KMS-11 (cell line): ENCODE measurements around the gene AJAP1.

Source experiments
- H2AFZ ChIP-seq: fragments of 200-600 bp; sonication (generic); 2 replicates; pipeline ENCODE4 v1.6.1; 2016; ENCODE audit warnings: antibody characterized with exemption, mixed run types, low read depth
- H3K27ac ChIP-seq: fragments of 200-600 bp; sonication (generic); 2 replicates; pipeline ENCODE4 v1.6.1; 2016; ENCODE audit warnings: mild to moderate bottlenecking, mixed run types
- H3K27me3 ChIP-seq: fragments of 200-600 bp; sonication (generic); 2 replicates; pipeline ENCODE4 v1.6.1; 2017; ENCODE audit warnings: mild to moderate bottlenecking, low read depth, mixed run types, moderate library complexity; ENCODE audit not compliant: insufficient read depth
- H3K36me3 ChIP-seq: fragments of 200-600 bp; sonication (generic); 2 replicates; pipeline ENCODE4 v1.6.1; 2017; ENCODE audit warnings: mild to moderate bottlenecking, mixed run types; ENCODE audit not compliant: insufficient read depth
- H3K4me1 ChIP-seq: fragments of 200-600 bp; sonication (generic); 2 replicates; pipeline ENCODE4 v1.6.1; 2016; ENCODE audit warnings: mild to moderate bottlenecking, low read depth, mixed run types; ENCODE audit not compliant: poor library complexity, severe bottlenecking
- H3K4me2 ChIP-seq: fragments of 200-600 bp; sonication (generic); 2 replicates; pipeline ENCODE4 v1.7.0; 2016; ENCODE audit warnings: mild to moderate bottlenecking, mixed run types
- H3K4me3 ChIP-seq: fragments of 200-600 bp; sonication (generic); IDR thresholded peaks from 2 replicates; pipeline ENCODE4 v1.6.1; 2017; ENCODE audit warnings: low read depth, low read length, mixed read lengths; ENCODE audit not compliant: insufficient read depth
- H3K79me2 ChIP-seq: fragments of 200-600 bp; sonication (generic); 2 replicates; pipeline ENCODE4 v1.6.1; 2016; ENCODE audit warnings: low read depth, mixed run types; ENCODE audit not compliant: insufficient read depth
- H3K9ac ChIP-seq: fragments of 200-600 bp; sonication (generic); 2 replicates; pipeline ENCODE4 v1.6.1; 2016; ENCODE audit warnings: mild to moderate bottlenecking, mixed run types
- H4K20me1 ChIP-seq: fragments of 200-600 bp; sonication (generic); 2 replicates; pipeline ENCODE4 v1.6.1; 2016; ENCODE audit warnings: mild to moderate bottlenecking, mixed run types; ENCODE audit not compliant: insufficient read depth
- CTCF ChIP-seq: fragments of 200-600 bp; sonication (generic); conservative IDR thresholded peaks from 2 replicates; pipeline ENCODE4 v1.6.1; 2017; ENCODE audit warnings: low read depth, mild to moderate bottlenecking, antibody characterized with exemption, low read length, moderate library complexity, mixed read lengths

The AJAP1 gene

GRCh38 chr1:4627353-4627752, 27.1 kb upstream of the AJAP1 start:
- Histone ChIP-seq H3K4me3 (no peak overlapping the region), H3K4me2 (no peak overlapping the region), H4K20me1 (no peaks in the 10 kb centered on the region), H3K79me2 (no peaks in the 10 kb centered on the region), H3K4me1 (no peaks in the 10 kb centered on the region), H3K36me3 (no peaks in the 10 kb centered on the region), H2AFZ (no peak overlapping the region), H3K27me3 (no peaks in the 10 kb centered on the region; the same call in 1 of the 2 replicates), H3K9ac (no peak overlapping the region), H3K27ac (no peak overlapping the region)
- TF ChIP-seq CTCF = no peak

- H3K4me2 ChIP-seq = no peak overlapping the region
- no peaks in the 10 kb centered on the region for H4K20me1 ChIP-seq
- H2AFZ ChIP-seq = no peak overlapping the region
- H3K36me3 ChIP-seq = no peaks in the 10 kb centered on the region
- H3K4me1 ChIP-seq = no peaks in the 10 kb centered on the region
- no peak overlapping the region for H3K27ac ChIP-seq
- H3K4me3 ChIP-seq = no peak overlapping the region
- no peaks in the 10 kb centered on the region; the same call in 1 of the 2 replicates for H3K27me3 ChIP-seq
- H3K9ac ChIP-seq = no peak overlapping the region
- no peaks in the 10 kb centered on the region for H3K79me2 ChIP-seq
- TF ChIP-seq CTCF = no peak
Observed at GRCh38 chr1:4628992-4629391, 25.4 kb upstream of the AJAP1 start.

- no peak overlapping the region for H3K27ac ChIP-seq
- no peaks in the 10 kb centered on the region for H4K20me1 ChIP-seq
- peaks cover 4% of the 10 kb centered on the region; the same call in 1 of the 2 replicates for H3K27me3 ChIP-seq
- H3K9ac ChIP-seq = no peak overlapping the region
- H3K4me1 ChIP-seq = no peaks in the 10 kb centered on the region
- no peak overlapping the region for H3K4me3 ChIP-seq
- H3K4me2 ChIP-seq = no peak overlapping the region
- no peak overlapping the region for H2AFZ ChIP-seq
- TF ChIP-seq CTCF = no peak
- no peaks in the 10 kb centered on the region for H3K36me3 ChIP-seq
- no peaks in the 10 kb centered on the region for H3K79me2 ChIP-seq
Observed at GRCh38 chr1:4630561-4630960, 23.8 kb upstream of the AJAP1 start.

- Histone ChIP-seq H3K4me2 (no peak overlapping the region), H3K4me1 (no peaks in the 10 kb centered on the region), H4K20me1 (no peaks in the 10 kb centered on the region), H2AFZ (no peak overlapping the region), H3K4me3 (no peak overlapping the region), H3K36me3 (no peaks in the 10 kb centered on the region), H3K9ac (no peak overlapping the region), H3K27me3 (peaks cover 4% of the 10 kb centered on the region; the same call in 1 of the 2 replicates), H3K27ac (no peak overlapping the region), H3K79me2 (no peaks in the 10 kb centered on the region)
- TF ChIP-seq CTCF = no peak
Observed at GRCh38 chr1:4631321-4631720, 23.1 kb upstream of the AJAP1 start.

- Histone ChIP-seq H3K4me1 (no peaks in the 10 kb centered on the region), H3K9ac (no peak overlapping the region), H3K27me3 (peaks cover 12% of the 10 kb centered on the region; the same call in 1 of the 2 replicates), H3K79me2 (no peaks in the 10 kb centered on the region), H3K4me2 (no peak overlapping the region), H3K27ac (no peak overlapping the region), H3K36me3 (no peaks in the 10 kb centered on the region), H4K20me1 (no peaks in the 10 kb centered on the region), H2AFZ (no peak overlapping the region), H3K4me3 (no peak overlapping the region)
- no peak for TF ChIP-seq CTCF
Observed at GRCh38 chr1:4633346-4633745, 21.1 kb upstream of the AJAP1 start.
